Neuronal stem cell (in vitro differentiated cells): ENCODE measurements around the gene TLE3.

ENCODE experiments used
- DNase-seq: peaks from one replicate; pipeline ENCODE4 v3.0.0-alpha.2; 2013; ENCODE audit warnings: low spot score
- H2AFZ ChIP-seq: one replicate; pipeline ENCODE4 v1.6.1; 2013; ENCODE audit warnings: mild to moderate bottlenecking, low read length, inconsistent platforms
- H2AK5ac ChIP-seq: 2 replicates; pipeline ENCODE4 v1.6.1; 2013; ENCODE audit warnings: low read depth, mild to moderate bottlenecking, inconsistent platforms, low read length, moderate library complexity, mixed read lengths
- H2BK120ac ChIP-seq: 2 replicates; pipeline ENCODE4 v1.6.1; 2013; ENCODE audit warnings: low read depth, mild to moderate bottlenecking, inconsistent platforms, low read length, moderate library complexity, mixed read lengths
- H2BK12ac ChIP-seq: one replicate; pipeline ENCODE4 v1.6.1; 2013; ENCODE audit warnings: low read length, inconsistent platforms
- H2BK15ac ChIP-seq: 2 replicates; pipeline ENCODE4 v1.6.1; 2013; ENCODE audit warnings: mild to moderate bottlenecking, low read length, inconsistent platforms, mixed read lengths
- H2BK5ac ChIP-seq: one replicate; pipeline ENCODE4 v1.6.1; 2013; ENCODE audit warnings: inconsistent platforms, mild to moderate bottlenecking, low read length, moderate library complexity
- H3K14ac ChIP-seq: one replicate; pipeline ENCODE4 v1.6.1; 2013; ENCODE audit warnings: low read length, inconsistent platforms
- H3K18ac ChIP-seq: 2 replicates; pipeline ENCODE4 v1.6.1; 2013; ENCODE audit warnings: low read length, inconsistent platforms
- H3K23ac ChIP-seq: 2 replicates; pipeline ENCODE4 v1.6.1; 2013; ENCODE audit warnings: low read depth, mild to moderate bottlenecking, mixed read lengths, low read length, inconsistent platforms; ENCODE audit not compliant: poor library complexity
- H3K27ac ChIP-seq: replicated peaks from 3 replicates; pipeline ENCODE4 v1.5.1; 2013; ENCODE audit warnings: low read length, inconsistent platforms
- H3K27me3 ChIP-seq, 3 experiments: 2 replicates each; pipeline ENCODE4 v1.6.1; 2013; ENCODE audit warnings: low read length in 3 of 3, mild to moderate bottlenecking in 2 of 3, inconsistent platforms in 1 of 3, low read depth in 1 of 3, mixed read lengths in 1 of 3, moderate library complexity in 1 of 3; ENCODE audit not compliant: control insufficient read depth in 3 of 3, insufficient read depth in 3 of 3
- H3K36me3 ChIP-seq, 2 donors: replicated peaks in 1 of 2; 2 replicates each; pipeline ENCODE4 v1.6.1; 2013; ENCODE audit warnings: low read length in 2 of 2; ENCODE audit not compliant: control insufficient read depth in 2 of 2, insufficient read depth in 2 of 2
- H3K4ac ChIP-seq: 2 replicates; pipeline ENCODE4 v1.6.1; 2013; ENCODE audit warnings: inconsistent platforms, mild to moderate bottlenecking, low read length, moderate library complexity
- H3K4me1 ChIP-seq, 2 donors: 1 replicate in 1 of 2; 2 replicates in 1 of 2; pipeline ENCODE4 v1.6.1; 2013; ENCODE audit warnings: low read length in 2 of 2, low read depth in 1 of 2; ENCODE audit not compliant: control insufficient read depth in 2 of 2, insufficient read depth in 1 of 2
- H3K4me2 ChIP-seq: one replicate; pipeline ENCODE4 v1.6.1; 2013; ENCODE audit warnings: mild to moderate bottlenecking, low read length, inconsistent platforms; ENCODE audit not compliant: insufficient read depth, poor library complexity, severe bottlenecking
- H3K4me3 ChIP-seq, 2 donors: 2 replicates each; pipeline ENCODE4 v1.5.1; 2013; ENCODE audit warnings: low read length in 2 of 2, mild to moderate bottlenecking in 2 of 2, inconsistent platforms in 1 of 2, moderate library complexity in 1 of 2
- H3K79me1 ChIP-seq: one replicate; pipeline ENCODE4 v1.6.1; 2013; ENCODE audit warnings: low read depth, mild to moderate bottlenecking, inconsistent platforms, low read length, moderate library complexity
- H3K9ac ChIP-seq: one replicate; pipeline ENCODE4 v1.6.1; 2013; ENCODE audit warnings: mild to moderate bottlenecking, low read depth, low read length, inconsistent platforms; ENCODE audit not compliant: poor library complexity
- H3K9me3 ChIP-seq, 2 donors: replicated peaks in 1 of 2; 2 replicates each; pipeline versions ENCODE3 to v1.6.1; 2013; ENCODE audit warnings: low read length in 2 of 2, mild to moderate bottlenecking in 2 of 2, inconsistent platforms in 1 of 2, low read depth in 1 of 2, mixed read lengths in 1 of 2, moderate library complexity in 1 of 2; ENCODE audit not compliant: control insufficient read depth in 2 of 2, insufficient read depth in 1 of 2
- H4K8ac ChIP-seq: one replicate; pipeline ENCODE4 v1.6.1; 2013; ENCODE audit warnings: low read depth, mild to moderate bottlenecking, inconsistent platforms, low read length, moderate library complexity
- H4K91ac ChIP-seq: one replicate; pipeline ENCODE4 v1.6.1; 2013; ENCODE audit warnings: low read length, low read depth, mild to moderate bottlenecking, inconsistent platforms; ENCODE audit not compliant: poor library complexity
- WGBS, 2 donors: extraction: QIAGEN DNeasy Blood & Tissue Kit; methylation state at CpG; one replicate each; pipeline ENCODE4 v1.1.7; 2013; ENCODE audit warnings: missing lambda C conversion rate in 2 of 2, mixed read lengths in 1 of 2; ENCODE audit not compliant: insufficient read length in 2 of 2, insufficient replicate concordance in 1 of 2; ENCODE audit errors: extremely low coverage in 2 of 2; 5-methylcytosine and 5-hydroxymethylcytosine counted together

The TLE3 gene

GRCh38 chr15:70100474-70101341, 3.0 kb upstream of the TLE3 start:
- Histone ChIP-seq H3K27me3 (peaks cover 0 to 41% (median 14%) of the 10 kb centered on the region in 3 experiments), H3K4me1 (peaks cover 14 to 18% of the 10 kb centered on the region in 2 donors), H4K91ac (no peak overlapping the region), H3K23ac (peak overlapping the region; percentile 85), H2BK120ac (no peak overlapping the region), H2AFZ (peak overlapping the region; percentile 70), H3K27ac (no peak overlapping the region), H4K8ac (no peak overlapping the region), H3K36me3 (no peaks in the 10 kb centered on the region), H2BK15ac (peak overlapping the region; percentile 62), H3K9me3 (no peaks in the 10 kb centered on the region), H3K18ac (peak overlapping the region; percentile 86), H3K9ac (peak overlapping the region; percentile 86), H2BK5ac (no peak overlapping the region), H3K4ac (no peak overlapping the region), H3K14ac (no peak overlapping the region), H3K4me2 (peak overlapping the region; percentile 46), H2AK5ac (peak overlapping the region; percentile 33), H3K4me3 (peak overlapping the region in 1 of 2 donors; percentile 65), H2BK12ac (peak overlapping the region; percentile 77), H3K79me1 (peaks cover 4% of the 10 kb centered on the region)
- WGBS, 2 donors = no CpG with 5 or more reads among the region's 54 CpGs
- DNase-seq = peak; percentile 60

- no CpG with 5 or more reads among the region's 17 CpGs for WGBS, 2 donors
- H2BK120ac ChIP-seq = no peak overlapping the region
- H3K36me3 ChIP-seq = no peaks in the 10 kb centered on the region
- no peak overlapping the region for H2BK5ac ChIP-seq
- no peak overlapping the region for H3K9ac ChIP-seq
- no peak overlapping the region for H3K18ac ChIP-seq
- no peak for DNase-seq
- H3K27me3 ChIP-seq = peaks cover 0 to 39% (median 14%) of the 10 kb centered on the region in 3 experiments
- H3K4me2 ChIP-seq = peak overlapping the region; percentile 46
- no peak overlapping the region for H3K14ac ChIP-seq
- H3K9me3 ChIP-seq = no peaks in the 10 kb centered on the region
- H3K79me1 ChIP-seq = peaks cover 4% of the 10 kb centered on the region
- H3K4me3 ChIP-seq = peak overlapping the region in 1 of 2 donors; percentile 14
- no peak overlapping the region for H3K4ac ChIP-seq
- peaks cover 15 to 24% of the 10 kb centered on the region in 2 donors for H3K4me1 ChIP-seq
- H4K8ac ChIP-seq = no peak overlapping the region
- no peak overlapping the region for H2BK15ac ChIP-seq
- H2BK12ac ChIP-seq = no peak overlapping the region
- H4K91ac ChIP-seq = no peak overlapping the region
- H2AK5ac ChIP-seq = no peak overlapping the region
- no peak overlapping the region for H3K23ac ChIP-seq
- peak overlapping the region; percentile 70 for H2AFZ ChIP-seq
- no peak overlapping the region for H3K27ac ChIP-seq
Measured at GRCh38 chr15:70099967-70100473, 2.3 kb upstream of the TLE3 start.

DNA sequence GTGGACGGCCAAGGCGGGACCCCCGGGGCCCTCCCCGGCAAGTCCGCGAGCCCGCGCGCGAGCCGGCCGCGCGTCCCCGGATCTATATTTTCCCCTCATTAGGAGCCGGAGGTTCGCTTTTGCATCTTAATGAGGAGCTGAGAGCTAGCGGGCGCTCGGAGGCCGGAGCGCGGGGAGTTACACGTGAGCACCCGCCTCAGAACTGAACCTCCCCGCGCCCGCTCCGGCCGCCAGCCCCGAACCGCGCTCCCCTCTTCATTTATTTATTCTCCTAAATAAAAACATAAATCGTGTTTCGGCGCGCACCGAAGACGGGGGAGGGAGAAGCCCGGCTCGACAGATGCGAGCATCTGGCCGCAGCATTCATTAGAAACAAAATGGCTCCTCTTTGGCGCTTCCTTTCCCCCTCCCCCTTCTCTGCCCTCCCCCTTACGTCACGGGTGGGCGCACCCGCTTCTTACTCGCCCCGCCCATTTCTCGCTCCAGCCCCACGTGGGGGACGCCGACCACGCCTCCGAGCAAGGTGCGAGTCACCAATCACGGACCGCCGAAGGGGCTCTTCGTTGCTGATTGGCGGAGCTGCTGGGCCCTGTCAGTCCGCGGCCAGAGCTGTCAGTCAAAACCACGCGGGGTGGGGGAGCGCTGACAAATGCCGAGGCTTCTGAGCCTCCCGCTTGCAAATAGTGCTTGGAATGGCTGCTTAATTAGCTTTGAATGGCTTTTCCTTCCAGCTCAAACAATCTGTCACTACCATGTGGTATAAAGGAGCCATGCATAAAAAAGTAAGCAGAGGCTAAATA, 1.6 kb upstream of the TLE3 start:
- Histone ChIP-seq H3K9ac (peak overlapping the region; percentile 85), H3K23ac (peak overlapping the region; percentile 34), H4K8ac (no peak overlapping the region), H3K79me1 (peaks cover 4% of the 10 kb centered on the region), H2BK5ac (peak overlapping the region; percentile 97), H3K14ac (peak overlapping the region; percentile 31), H3K18ac (peak overlapping the region; percentile 99), H2BK120ac (no peak overlapping the region), H2BK12ac (peak overlapping the region; percentile 35), H3K9me3 (no peaks in the 10 kb centered on the region), H3K4me1 (peaks cover 20 to 31% of the 10 kb centered on the region in 2 donors), H2AFZ (peak overlapping the region; percentile 89), H2AK5ac (no peak overlapping the region), H3K4me3 (peak overlapping the region; percentile 56 to 79), H3K4ac (no peak overlapping the region), H3K4me2 (peak overlapping the region; percentile 99), H3K36me3 (peaks cover 0 to 6% of the 10 kb centered on the region in 2 donors), H4K91ac (no peak overlapping the region), H3K27ac (no peak overlapping the region), H3K27me3 (peaks cover 0 to 33% (median 14%) of the 10 kb centered on the region in 3 experiments), H2BK15ac (peak overlapping the region; percentile 93)
- no CpG with 5 or more reads among the region's 69 CpGs for WGBS, 2 donors
- DNase-seq = peak; percentile 100
